GM19240 (cell line): ENCODE measurements around the gene PCTP.

ENCODE experiments used
- DNase-seq: peaks from one replicate; pipeline ENCODE4 v3.0.0; 2011; ENCODE audit warnings: low spot score; ENCODE audit not compliant: insufficient read length

PCTP gene

DNA sequence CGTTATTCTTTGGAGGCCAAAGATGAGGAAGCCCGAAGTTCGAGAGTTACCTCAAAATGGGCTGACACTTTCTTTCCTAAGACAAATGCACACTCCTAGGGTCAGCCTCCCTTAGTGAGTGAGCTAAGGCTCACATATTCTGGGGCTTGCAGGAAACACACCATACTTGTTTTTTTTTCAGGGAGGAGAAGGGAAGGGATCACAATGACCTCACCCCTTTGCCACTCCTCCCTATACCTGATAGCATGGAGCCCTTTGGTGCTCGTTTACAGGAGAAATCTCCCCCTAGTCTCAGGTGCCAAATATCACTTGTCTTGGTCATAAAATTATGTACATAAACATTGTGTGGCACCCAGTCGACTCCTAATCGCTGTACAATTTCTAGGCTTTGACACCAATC is 23.6 kb upstream of the PCTP start:
- DNase-seq = no peak

DNA sequence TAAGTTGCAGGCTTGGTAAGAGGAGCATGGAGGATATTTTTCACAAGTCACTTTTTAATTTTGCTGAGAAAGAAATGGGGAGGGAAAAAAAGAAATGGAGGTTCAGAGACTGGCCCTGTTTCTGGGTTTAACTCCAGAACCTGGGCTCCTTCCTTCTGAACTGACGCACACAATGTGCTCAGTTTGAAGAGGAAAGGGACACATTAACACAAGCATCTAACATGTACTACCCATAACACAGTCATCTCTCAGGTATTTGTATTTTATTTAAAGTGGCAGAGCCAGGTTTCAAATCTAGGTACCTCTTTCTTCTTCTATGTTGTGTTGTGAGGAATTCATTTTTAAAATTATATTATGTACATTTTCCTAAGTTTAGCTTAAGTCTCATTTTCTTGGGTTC is 22.9 kb upstream of the PCTP start:
- DNase-seq = no peak

DNA sequence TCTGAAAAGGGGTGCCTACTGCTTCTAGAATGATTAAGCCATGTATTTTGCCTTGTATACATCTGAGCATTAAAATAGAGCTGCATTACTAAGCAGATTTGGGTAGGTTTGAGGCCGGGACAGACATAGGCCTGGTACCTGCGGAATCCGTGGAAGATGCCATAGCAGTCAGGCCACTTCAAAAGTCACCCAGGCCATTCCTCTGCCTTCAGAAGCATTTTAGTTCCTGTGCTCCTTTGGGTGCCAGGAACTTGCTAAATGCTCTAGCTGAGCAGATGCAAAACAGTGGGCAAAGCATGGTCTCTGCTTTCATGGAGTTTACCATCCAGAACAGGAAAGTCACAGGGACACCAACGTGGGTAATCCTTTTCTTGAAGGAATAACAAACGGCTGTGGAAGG is 22.5 kb upstream of the PCTP start:
- no peak for DNase-seq

DNA sequence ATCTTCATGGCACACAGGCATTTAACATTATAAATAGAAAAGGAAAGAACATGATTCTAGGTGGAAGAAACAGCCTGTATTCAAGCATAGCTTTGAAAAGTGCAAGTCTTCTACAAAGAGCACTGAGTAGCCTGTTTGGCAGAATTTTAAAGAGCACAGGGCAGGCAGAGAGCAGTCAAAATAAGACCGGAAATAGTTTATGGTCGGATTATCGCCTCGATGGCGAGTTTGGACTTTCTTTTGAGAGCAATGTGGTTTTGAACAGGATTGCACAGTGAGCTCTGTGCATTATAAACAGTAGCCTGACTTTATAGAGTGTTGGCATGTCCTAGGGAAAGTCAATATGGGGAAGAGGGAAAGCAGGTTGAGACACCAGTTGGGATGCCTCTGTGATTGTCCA is 22.0 kb upstream of the PCTP start:
- DNase-seq = no peak

DNA sequence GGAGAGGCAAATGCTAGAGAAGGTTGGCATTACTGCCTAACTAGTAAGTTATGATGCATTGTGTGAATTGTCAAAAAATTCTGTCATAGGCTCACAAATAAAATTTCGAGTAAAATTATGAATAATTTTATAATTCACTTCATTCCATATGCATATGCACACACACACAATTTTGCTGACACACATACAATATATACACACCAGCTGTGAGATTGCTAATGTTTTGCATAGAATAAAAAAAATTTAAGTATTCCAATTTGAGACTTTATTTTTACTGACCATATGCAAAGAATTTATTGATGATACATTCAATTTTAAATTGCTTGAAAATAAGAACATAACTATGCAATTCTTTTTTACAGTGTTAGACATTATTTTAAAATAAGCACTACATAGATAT is 21.4 kb upstream of the PCTP start:
- DNase-seq = no peak

DNA sequence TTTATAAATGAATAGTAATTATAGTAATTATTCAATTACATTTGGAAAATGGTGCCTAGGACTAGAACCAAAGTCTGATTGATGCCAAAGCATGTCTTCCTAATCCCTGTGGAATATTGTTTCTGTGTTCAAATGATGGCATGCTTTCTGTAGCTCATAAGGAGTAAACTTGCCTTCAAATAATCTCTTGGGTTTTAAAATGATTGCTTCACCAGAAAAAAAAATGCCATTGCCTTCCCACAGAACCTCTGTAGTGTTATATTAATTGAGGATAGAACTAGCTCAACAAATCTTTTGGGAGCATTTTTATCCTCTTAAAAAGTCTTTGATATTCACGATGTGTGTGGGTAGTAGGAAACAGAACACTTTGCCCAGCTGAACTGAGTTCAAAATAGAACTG is 20.5 kb upstream of the PCTP start:
- no peak for DNase-seq

DNA sequence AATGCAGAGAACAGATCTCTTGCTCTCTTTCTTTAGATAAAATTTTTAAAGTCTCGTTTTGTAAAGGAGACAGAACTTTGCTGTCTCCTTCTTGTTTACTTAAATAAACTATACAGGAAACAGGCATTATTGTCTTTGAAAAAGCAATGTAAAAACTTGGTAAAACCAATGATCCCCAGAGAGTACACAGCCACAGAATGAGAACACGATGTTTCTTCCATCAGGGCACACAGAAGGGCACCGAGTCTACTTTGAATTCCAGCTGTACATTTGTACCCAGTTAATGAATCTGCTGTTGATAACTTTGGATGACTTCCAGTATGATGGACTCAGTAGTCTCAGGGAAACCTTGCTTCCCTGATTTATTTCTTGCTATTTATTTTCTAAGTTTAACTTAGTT is 20.0 kb upstream of the PCTP start:
- DNase-seq = no peak

DNA sequence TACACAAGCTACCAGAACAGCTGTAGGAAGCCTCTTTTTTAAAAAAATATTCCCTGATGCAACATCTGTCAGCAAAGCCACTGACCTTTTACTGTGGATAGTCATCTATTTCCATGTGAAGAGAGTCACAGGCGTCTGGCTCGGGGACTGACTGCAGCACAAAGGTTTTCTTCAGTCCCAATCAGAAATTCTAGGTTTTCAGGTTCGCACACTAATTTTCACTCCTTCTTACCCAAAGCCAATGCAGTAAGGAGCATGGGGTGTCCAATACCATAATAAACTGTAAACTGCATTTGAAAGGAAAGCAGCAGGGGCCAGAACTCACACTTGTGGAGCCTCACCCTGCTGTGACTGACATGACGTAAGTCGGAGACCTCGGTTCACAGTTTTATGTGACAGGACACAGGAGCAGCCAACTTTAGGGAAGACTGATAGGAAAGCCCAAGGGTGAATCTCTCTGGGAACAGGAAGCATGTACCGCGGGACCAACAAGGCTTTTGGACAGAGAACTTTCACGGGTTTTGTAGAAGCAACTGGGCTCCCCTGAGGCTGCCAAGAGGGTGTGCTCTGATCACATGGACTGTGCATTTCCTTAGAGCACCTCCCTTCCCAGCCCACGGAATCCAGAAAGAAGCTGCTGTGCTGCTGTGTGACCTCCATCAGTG is 19.1 kb upstream of the PCTP start:
- no peak for DNase-seq

DNA sequence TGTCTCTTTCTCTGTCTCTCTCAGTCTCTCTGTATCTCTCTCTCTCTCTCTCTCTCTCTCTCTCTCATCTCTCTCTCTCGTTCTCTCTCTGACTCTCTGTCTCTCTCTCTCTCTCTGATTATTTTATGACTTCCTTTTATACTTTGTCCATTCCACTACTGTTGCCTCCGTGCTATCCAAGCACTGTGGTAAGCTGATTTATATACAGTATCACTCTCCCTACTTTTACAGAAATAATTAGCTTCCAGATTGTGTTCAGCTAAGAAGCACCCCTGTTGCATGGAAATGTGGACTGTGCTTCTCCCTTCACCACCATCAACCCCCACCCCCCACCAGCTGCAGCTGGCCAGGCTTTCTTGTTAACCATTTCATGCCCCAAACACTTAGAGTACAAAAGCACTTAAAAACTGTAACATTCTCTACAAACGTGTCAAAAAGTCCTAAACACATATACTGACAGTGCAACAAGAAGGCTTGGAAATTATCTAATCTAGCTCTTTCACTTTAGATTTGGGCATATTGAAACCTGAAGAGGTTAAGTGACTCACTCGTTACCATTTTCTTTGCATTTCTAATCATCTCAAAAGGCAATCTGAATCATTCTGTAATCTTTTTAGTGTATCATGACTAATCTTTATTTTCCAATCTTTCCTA is 16.6 kb upstream of the PCTP start:
- no peak for DNase-seq

DNA sequence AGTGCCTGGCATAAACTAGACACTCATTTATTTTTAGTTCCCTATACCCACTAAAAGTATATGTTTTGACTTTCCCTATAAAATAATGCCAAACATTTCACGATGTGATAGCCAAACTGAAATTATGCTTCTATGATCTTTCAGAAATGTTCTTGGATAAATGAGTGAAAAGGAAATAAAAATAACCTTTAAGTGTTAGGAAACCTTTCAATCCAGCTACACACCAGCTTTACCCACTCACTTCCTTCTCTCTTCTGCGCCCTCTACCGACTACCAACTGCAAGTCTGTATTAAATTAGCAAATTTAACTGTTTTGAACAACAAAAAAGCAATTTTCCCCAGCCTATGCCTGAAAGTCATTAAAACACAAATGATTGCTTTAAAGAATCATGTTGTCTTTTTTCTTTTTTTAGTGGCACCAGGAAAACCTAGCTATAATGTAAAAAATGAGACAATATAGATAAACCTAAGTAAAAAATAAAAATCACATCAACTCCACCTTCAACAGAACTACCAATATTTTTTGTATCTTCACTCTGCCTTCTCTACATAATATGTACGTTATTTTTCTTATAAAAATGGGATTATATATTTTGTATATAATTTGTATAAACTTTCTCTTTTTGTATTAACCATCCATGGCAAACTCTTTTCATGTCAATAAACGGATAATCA is 15.0 kb upstream of the PCTP start:
- no peak for DNase-seq

DNA sequence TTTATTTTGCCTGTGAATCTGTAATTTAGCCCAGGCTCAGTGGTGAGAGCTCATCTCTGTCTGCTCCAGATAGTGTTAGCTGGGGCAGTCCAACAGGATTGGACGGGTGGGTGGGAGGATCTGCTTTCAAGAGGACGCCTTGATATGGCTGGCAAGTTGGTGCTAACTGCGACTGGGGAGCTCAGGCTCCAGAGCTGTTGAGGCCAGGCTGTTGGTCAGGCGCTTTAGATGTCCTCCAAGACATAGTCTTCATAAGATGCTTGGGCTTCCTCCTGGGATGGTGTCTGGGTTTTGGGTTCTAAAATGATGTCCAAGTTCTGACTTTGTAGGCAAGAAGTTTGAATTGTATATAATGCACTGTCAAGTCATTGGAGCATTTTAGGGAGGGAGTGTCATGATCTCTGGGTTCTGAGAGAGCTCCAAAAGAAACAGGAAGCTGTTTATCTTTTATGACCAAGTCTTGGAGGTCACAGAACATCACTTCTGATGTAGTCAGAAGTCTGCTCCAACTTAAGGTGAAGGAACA is 12.8 kb upstream of the PCTP start:
- no peak for DNase-seq

DNA sequence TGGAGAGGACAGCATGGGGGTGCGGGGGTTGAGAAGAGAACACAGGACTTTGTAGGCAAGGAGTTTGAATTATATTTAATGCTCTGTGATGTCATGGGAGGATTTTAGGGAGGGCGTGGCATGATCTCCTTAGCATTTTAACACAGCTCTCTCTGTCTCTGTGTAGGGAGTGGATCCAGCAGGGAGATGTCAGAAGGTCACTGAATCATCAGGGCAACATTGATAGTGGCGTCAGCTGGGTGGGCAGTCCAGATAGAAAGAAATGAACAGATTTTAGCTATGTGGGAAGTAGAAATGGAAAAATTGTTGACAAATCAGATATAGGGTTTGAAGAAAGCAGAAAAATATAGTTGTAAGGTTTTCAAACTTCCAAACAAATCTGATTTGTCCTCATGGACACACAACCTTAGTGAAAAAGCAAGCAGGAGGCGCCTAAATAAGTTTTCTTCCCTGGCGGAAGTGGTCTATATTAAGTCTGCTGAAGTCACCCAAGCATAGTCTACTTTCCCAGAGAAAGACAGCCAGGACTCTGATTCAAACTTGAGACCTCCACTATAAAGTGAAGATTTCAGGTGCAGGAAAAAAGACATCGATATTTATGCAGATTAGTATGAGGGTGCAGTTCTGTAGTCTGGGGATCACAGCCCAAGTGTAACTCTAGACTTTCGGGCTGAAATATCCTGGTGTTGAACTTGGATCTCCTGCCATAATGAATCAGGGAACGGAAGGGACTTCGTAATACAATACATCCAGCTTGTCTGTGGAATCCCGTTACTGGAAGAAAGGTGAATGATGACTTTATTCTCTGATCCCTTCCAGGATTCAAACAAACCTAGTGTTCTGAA is 10.1 kb upstream of the PCTP start:
- no peak for DNase-seq

DNA sequence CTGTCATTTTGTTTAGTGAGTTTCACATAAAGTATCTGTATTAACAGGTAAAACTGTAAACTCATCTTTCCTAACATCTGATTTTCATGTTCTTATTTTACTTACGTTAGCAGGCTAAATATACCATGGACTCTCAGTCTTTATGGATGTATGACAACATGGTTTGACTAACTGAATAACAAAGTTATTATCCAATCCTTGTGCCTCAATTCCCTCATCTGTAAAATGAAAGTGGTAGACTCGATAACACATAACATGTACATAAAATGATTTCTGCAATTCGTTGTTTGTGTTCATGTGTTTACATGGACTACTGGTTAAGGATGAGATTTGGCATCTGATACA is 9.5 kb upstream of the PCTP start:
- no peak for DNase-seq

DNA sequence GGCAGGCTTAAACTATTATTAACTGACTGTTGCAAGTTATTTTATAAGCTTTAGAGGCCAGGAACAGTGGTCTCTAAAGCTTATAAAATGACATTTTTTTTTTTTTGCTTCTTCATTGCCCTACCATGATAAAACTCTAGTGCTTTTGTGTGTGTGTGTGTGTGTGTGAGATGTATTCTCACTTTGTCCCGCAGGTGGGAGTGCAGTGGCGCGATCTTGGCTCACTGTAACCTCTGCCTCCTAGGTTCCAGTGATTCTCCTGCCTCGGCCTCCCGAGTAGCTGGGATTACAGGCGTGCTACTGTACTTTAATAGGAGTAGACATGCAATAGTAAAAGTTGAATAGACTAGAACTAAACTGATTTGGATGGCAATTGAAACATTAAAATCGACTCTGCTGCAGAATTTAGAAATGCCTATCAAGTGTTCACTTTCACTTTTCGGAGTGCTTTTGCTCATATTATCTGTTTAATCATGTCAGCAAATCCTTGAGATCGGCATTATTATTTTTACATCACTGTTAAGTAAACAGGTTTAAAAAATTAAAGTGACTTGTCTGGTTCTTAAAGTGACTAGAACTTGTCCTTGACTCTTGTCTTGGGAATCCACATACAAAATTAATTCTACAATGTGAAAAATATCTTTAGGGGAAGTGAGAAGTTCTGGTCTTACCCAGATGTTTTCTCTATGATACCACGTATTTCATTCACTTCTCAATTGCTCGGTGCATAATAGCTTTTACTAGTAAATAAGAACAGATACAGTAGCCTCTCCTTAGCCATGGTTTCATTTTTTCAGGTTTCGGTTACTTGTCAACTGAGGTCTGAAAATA is 8.4 kb upstream of the PCTP start:
- no peak for DNase-seq

DNA sequence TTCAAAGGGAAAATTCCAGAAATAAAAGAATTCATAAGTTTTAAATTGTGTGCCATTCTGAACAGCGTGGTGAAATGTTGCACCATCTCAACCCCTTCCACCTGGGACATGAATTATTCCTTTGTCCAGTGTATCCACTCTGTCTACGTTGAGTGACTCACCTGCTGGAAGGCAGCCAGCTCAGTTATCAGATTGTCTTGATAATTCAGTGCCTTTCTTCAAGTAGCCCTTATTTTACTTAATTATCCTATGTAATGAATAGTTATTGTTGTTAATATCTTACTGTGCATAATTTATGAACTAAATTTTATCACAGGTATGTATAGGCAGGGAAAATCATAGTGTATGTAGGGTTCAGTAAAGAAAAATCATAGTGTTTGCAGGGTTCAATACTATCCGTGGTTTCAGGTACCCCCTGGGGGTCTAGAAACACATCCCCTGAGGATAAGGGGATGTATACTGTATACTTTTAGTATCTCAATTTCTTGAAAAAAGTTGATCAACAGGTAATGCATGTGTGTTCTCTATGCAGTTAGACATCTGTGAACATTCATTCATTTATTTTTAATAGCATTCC is 7.7 kb upstream of the PCTP start:
- DNase-seq = no peak

DNA sequence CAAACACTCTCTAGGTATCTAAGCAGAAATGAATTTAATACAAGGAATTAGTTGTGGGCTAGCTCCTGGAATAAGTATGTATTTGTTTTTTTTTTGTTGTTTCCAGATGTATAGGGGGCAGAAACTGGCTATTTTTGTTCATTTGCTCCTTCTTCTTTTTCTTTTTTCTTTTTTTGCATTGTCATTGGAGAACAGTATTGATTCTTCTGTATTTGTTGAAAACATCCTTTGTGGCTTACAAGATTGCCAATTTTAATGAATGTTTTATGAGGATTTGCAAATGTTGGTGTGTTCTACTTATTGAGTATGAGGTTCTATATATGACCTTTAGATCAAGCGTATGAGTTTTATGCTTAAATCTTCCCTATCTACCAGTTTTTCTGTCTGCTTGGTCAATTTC is 5.6 kb upstream of the PCTP start:
- DNase-seq = no peak

DNA sequence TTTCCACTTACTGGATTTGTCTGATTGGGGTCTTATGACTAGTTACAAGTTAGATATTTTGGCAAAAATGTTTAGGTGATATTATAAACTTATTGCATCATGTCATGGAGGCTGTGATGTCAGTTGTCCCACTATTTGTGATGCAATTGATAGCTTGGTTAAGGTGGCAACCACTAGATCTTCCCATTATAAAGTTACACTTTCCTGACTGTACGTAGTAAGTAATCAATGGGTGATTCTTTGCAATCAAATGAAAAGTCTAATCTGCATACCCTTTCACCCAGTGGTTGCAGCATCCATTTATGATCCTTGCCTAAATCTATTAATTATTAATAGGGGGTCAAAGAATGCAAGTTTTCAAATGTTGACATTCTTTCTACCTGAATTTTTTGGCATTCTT is 4.4 kb upstream of the PCTP start:
- DNase-seq = no peak

DNA sequence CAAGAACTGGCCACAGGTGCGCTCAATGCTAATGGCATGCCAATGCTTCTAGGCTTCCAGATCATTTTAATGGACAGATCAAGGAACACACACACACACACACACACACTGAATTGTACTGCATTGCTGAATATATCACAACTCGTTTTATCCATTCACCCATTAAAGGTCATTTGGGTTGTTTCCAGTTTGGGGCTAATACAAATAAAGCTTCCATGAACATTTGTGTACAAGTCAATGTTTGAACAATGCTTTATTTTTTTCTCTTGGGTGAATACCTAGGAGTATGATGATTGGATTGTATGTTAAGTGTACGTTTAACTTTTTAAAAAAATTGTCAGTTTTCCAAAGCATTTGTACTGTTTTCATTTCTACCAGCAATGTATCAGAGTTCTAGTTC is 3.6 kb upstream of the PCTP start:
- no peak for DNase-seq

DNA sequence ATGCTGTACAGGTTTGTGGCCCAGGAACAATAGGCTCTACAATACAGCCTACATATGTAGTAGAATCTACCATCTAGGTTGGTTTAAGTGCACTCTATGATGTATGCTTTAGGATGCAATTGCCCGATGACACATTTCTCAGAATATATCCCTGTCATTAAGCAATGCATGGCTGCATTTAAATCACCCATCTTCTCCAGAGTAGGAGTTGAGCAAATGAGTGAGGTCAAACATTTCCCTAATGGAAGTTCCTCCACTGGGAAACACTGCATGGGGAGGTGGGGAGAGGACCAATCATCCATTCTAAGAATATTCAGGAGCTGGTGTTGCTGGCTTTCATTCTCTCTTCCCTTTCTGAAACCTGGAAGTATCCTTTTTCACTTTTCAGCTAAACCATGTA is 2.0 kb upstream of the PCTP start:
- no peak for DNase-seq

DNA sequence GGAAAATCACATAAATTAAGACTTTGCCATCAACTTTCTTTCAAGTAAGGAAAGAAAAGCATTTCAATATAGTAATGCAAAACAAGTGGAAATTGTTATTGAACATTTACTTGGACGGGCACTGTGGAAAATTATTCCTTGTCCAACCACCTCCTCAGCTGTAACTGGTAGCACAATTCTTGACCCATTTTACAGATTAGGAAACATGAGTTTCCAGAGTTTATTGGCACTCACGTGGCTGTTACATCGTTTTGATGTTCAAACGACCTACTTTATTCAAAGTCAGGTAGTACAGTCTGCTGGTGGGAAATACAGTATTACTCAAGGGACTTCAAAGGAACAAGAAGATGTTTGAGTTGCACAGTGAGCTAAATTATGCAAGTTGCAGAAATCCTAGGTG is 866 bp upstream of the PCTP start:
- DNase-seq = no peak

DNA sequence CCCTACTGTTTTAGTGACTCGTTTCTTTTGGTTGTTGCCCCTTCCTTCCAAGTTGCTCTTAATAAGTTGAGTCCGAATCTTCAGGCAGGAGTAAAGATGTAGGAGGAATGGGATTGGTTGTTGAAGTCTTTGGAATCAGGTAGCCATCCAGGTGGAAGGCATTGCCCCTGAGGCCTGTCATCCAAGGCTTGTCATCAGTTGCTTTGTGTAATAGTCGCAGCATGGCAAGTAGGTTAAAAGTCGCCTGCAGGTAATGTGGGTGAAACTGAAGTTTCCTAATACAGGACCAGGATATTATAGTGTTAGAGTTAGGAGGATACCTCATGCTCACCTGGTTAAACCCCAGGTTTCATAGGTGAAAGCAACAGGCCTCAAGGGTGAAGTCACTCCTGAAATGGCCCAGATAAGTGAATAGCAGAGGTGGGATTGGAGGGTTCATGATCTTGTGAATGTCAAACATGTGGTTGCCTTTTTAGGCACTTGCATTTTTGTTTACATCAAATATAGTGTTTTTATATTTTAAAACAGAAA is 934 bp downstream of the PCTP start:
- no peak for DNase-seq
